PC-9 (cell line): Measurements from ENCODE around the gene SLC41A3.

ENCODE experiments used
- EZH2 ChIP-seq: fragments of 200-600 bp; sonication (generic); IDR thresholded peaks from 2 replicates; pipeline ENCODE4 v1.8.0; 2017; ENCODE audit warnings: antibody characterized with exemption, low read depth
- TF ChIP-seq, protein P1 (sequence below): fragments of 200-600 bp; sonication (generic); conservative IDR thresholded peaks from 2 replicates; pipeline ENCODE4 v1.6.1; 2017; ENCODE audit warnings: mixed run types, antibody characterized with exemption, mild to moderate bottlenecking, moderate library complexity

DNA sequence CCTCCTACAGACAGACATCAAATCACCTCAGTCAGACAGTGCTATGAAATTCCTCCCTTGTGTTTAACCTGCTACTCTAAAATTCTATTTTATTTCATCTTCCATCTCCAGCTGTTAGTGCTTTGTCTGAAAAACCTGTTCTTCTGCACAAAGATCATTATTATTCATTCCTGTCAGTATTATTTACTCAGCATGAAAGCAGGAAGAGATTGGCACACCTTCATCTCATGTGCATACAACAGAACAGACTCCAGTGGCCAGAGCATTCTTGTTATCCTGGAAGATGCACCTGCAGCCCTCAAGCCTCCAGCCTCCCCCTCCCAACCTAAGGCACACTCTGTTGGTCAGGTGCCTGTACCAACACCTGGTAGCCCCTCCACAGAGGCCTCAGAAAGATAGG is 116.8 kb downstream of the SLC41A3 start:
- TF ChIP-seq, protein P1, sequence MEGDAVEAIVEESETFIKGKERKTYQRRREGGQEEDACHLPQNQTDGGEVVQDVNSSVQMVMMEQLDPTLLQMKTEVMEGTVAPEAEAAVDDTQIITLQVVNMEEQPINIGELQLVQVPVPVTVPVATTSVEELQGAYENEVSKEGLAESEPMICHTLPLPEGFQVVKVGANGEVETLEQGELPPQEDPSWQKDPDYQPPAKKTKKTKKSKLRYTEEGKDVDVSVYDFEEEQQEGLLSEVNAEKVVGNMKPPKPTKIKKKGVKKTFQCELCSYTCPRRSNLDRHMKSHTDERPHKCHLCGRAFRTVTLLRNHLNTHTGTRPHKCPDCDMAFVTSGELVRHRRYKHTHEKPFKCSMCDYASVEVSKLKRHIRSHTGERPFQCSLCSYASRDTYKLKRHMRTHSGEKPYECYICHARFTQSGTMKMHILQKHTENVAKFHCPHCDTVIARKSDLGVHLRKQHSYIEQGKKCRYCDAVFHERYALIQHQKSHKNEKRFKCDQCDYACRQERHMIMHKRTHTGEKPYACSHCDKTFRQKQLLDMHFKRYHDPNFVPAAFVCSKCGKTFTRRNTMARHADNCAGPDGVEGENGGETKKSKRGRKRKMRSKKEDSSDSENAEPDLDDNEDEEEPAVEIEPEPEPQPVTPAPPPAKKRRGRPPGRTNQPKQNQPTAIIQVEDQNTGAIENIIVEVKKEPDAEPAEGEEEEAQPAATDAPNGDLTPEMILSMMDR = no peak
- no peak for TF ChIP-seq EZH2
